Nephron progenitor cell (in vitro differentiated cells): Measurements from ENCODE around the gene KSR1.
"Not testable (repeated sequence)": the region's sequence is repeated elsewhere in the genome, so short reads cannot be mapped to it uniquely, and the experiment has no call there.

Experiments
- DNase-seq: peaks from one replicate; pipeline ENCODE4 v3.0.0; 2021
- H3K27ac Mint-ChIP-seq: 2 replicates; pipeline ENCODE4 v1.8.0; 2021; ENCODE audit warnings: mild to moderate bottlenecking, moderate library complexity, mixed read lengths
- H3K27me3 Mint-ChIP-seq: 2 replicates; pipeline ENCODE4 v1.8.0; 2021; ENCODE audit warnings: mild to moderate bottlenecking, low read depth, mixed read lengths; ENCODE audit not compliant: poor library complexity
- H3K36me3 Mint-ChIP-seq: 2 replicates; pipeline ENCODE4 v1.8.0; 2021; ENCODE audit warnings: low read depth, mixed read lengths
- H3K4me1 Mint-ChIP-seq: 2 replicates; pipeline ENCODE4 v1.8.0; 2021; ENCODE audit warnings: mixed read lengths
- H3K4me3 Mint-ChIP-seq: 2 replicates; pipeline ENCODE4 v1.8.0; 2021; ENCODE audit warnings: mild to moderate bottlenecking, moderate library complexity, mixed read lengths
- H3K9me3 Mint-ChIP-seq: 2 replicates; pipeline ENCODE4 v1.8.0; 2021; ENCODE audit warnings: mild to moderate bottlenecking, moderate library complexity, mixed read lengths
- CTCF ChIP-seq: fragments of 200-600 bp; sonication (generic); IDR thresholded peaks from 2 replicates; pipeline ENCODE4 v1.5.0; 2021; ENCODE audit warnings: antibody characterized with exemption

KSR1 gene

GRCh38 chr17:27631411-27631760 is 175.1 kb downstream of the KSR1 start:
- no peak for TF ChIP-seq CTCF
- Mint-ChIP-seq H3K9me3 (peaks cover 4% of the 10 kb centered on the region), H3K4me3 (no peak overlapping the region), H3K36me3 (peaks cover 5% of the 10 kb centered on the region), H3K4me1 (peaks cover 31% of the 10 kb centered on the region), H3K27me3 (peaks cover 7% of the 10 kb centered on the region), H3K27ac (no peak overlapping the region)
- DNase-seq = no peak

- Mint-ChIP-seq H3K4me3 (no peak overlapping the region), H3K27me3 (peaks cover 6% of the 10 kb centered on the region), H3K4me1 (peaks cover 31% of the 10 kb centered on the region), H3K27ac (no peak overlapping the region), H3K36me3 (no peaks in the 10 kb centered on the region), H3K9me3 (peaks cover 4% of the 10 kb centered on the region)
- TF ChIP-seq CTCF = no peak
- DNase-seq = no peak
These were observed 175.9 kb downstream of the KSR1 start for GRCh38 chr17:27631897-27632725.

- H3K4me3 Mint-ChIP-seq, H3K27ac Mint-ChIP-seq, DNase-seq, H3K9me3 Mint-ChIP-seq, H3K27me3 Mint-ChIP-seq, H3K36me3 Mint-ChIP-seq: not testable (repeated sequence)
- peaks cover 31% of the 10 kb centered on the region for H3K4me1 Mint-ChIP-seq
These were observed 176.5 kb downstream of the KSR1 start for GRCh38 chr17:27632766-27633165.

- H3K36me3 Mint-ChIP-seq = no peaks in the 10 kb centered on the region
- H3K9me3 Mint-ChIP-seq = peaks cover 4% of the 10 kb centered on the region
- H3K4me1 Mint-ChIP-seq = peaks cover 31% of the 10 kb centered on the region
- H3K27me3 Mint-ChIP-seq = peaks cover 6% of the 10 kb centered on the region
- H3K27ac Mint-ChIP-seq = no peak overlapping the region
- H3K4me3 Mint-ChIP-seq = no peak overlapping the region
- no peak for DNase-seq
- TF ChIP-seq CTCF = no peak
These were observed 177.2 kb downstream of the KSR1 start for GRCh38 chr17:27633312-27634025.

GRCh38 chr17:27634026-27634335 is 177.7 kb downstream of the KSR1 start:
- Mint-ChIP-seq H3K27me3 (peaks cover 4% of the 10 kb centered on the region), H3K27ac (no peak overlapping the region), H3K4me3 (no peak overlapping the region), H3K9me3 (peaks cover 4% of the 10 kb centered on the region), H3K4me1 (peaks cover 31% of the 10 kb centered on the region), H3K36me3 (no peaks in the 10 kb centered on the region)
- DNase-seq = no peak
- no peak for TF ChIP-seq CTCF

GRCh38 chr17:27634776-27635175 is 178.5 kb downstream of the KSR1 start:
- Mint-ChIP-seq H3K27ac (no peak overlapping the region), H3K27me3 (peaks cover 3% of the 10 kb centered on the region), H3K4me3 (no peak overlapping the region), H3K9me3 (peaks cover 4% of the 10 kb centered on the region), H3K36me3 (no peaks in the 10 kb centered on the region), H3K4me1 (peaks cover 31% of the 10 kb centered on the region)
- no peak for TF ChIP-seq CTCF
- no peak for DNase-seq
